GM23338 (cell line): ENCODE results near the gene HDAC5. TPM values are rescaled to one million over a fixed set of nuclear protein-coding genes. Genes with fewer than 3 reads are reported as not detected.

Experiments
- ATAC-seq: fragments of 200-7000 bp; cut with Tn5 transposase; 3 replicates; pipeline ENCODE4 v1.9.1; 2020
- DNase-seq: peaks from one replicate; pipeline ENCODE4 v3.0.0-alpha.2; 2015; ENCODE audit warnings: low spot score
- H2AFZ ChIP-seq: fragments of 200-600 bp; sonication (generic); 2 replicates; pipeline ENCODE4 v1.8.0; 2016; ENCODE audit warnings: antibody characterized with exemption, mild to moderate bottlenecking, moderate library complexity
- H3F3A ChIP-seq: fragments of 200-600 bp; sonication (generic); replicated peaks from 2 replicates; pipeline ENCODE4 v1.8.0; 2017; ENCODE audit warnings: antibody characterized with exemption, mixed run types, low read depth
- H3K27ac ChIP-seq: fragments of 200-600 bp; sonication (generic); 2 replicates; pipeline ENCODE4 v1.6.1; 2016; ENCODE audit warnings: low read depth
- H3K27me3 ChIP-seq: fragments of 200-600 bp; sonication (generic); 2 replicates; pipeline ENCODE4 v1.8.0; 2016; ENCODE audit warnings: mild to moderate bottlenecking, mixed run types, moderate library complexity; ENCODE audit not compliant: insufficient read depth
- H3K36me3 ChIP-seq: fragments of 200-600 bp; sonication (generic); 2 replicates; pipeline ENCODE4 v1.8.0; 2016; ENCODE audit warnings: mild to moderate bottlenecking; ENCODE audit not compliant: insufficient read depth
- H3K4me1 ChIP-seq: fragments of 200-600 bp; sonication (generic); 2 replicates; pipeline ENCODE4 v1.8.0; 2016; ENCODE audit warnings: mild to moderate bottlenecking, moderate library complexity; ENCODE audit not compliant: insufficient read depth
- H3K4me2 ChIP-seq: fragments of 200-600 bp; sonication (generic); 2 replicates; pipeline ENCODE4 v1.7.1; 2017; ENCODE audit warnings: mixed run types
- H3K4me3 ChIP-seq: fragments of 200-600 bp; sonication (generic); 2 replicates; pipeline ENCODE4 v1.6.1; 2016; ENCODE audit warnings: mixed run types
- H3K79me2 ChIP-seq: fragments of 200-600 bp; sonication (generic); replicated peaks from 2 replicates; pipeline ENCODE4 v1.8.0; 2017; ENCODE audit warnings: mild to moderate bottlenecking; ENCODE audit not compliant: insufficient read depth
- H3K9me2 ChIP-seq: fragments of 200-600 bp; sonication (generic); 2 replicates; pipeline ENCODE4 v1.8.0; 2017; ENCODE audit not compliant: insufficient read depth
- H4K20me1 ChIP-seq: fragments of 200-600 bp; sonication (generic); replicated peaks from 2 replicates; pipeline ENCODE4 v1.8.0; 2017; ENCODE audit warnings: mild to moderate bottlenecking; ENCODE audit not compliant: insufficient read depth
- H3K27ac Mint-ChIP-seq: 2 replicates; pipeline ENCODE4 v1.8.0; 2020; ENCODE audit warnings: inconsistent platforms, mild to moderate bottlenecking, moderate library complexity, mixed read lengths
- H3K27me3 Mint-ChIP-seq: 3 replicates; pipeline ENCODE4 v1.8.0; 2022; ENCODE audit warnings: low read depth, mild to moderate bottlenecking, moderate library complexity, mixed read lengths, inconsistent platforms; ENCODE audit not compliant: insufficient read depth, poor library complexity
- H3K36me3 Mint-ChIP-seq: 3 replicates; pipeline ENCODE4 v1.8.0; 2021; ENCODE audit warnings: low read depth, mild to moderate bottlenecking, inconsistent platforms, moderate library complexity, mixed read lengths
- H3K4me1 Mint-ChIP-seq: 3 replicates; pipeline ENCODE4 v1.8.0; 2020; ENCODE audit warnings: mild to moderate bottlenecking, inconsistent platforms, mixed read lengths
- H3K4me3 Mint-ChIP-seq: 3 replicates; pipeline ENCODE4 v1.8.0; 2021; ENCODE audit warnings: moderate library complexity, mild to moderate bottlenecking, inconsistent platforms, mixed read lengths
- H3K9me3 Mint-ChIP-seq: 3 replicates; pipeline ENCODE4 v1.8.0; 2020; ENCODE audit warnings: moderate library complexity, mild to moderate bottlenecking, inconsistent platforms, mixed read lengths
- CREB1 ChIP-seq: fragments of 250-450 bp; sonication (Bioruptor Pico); IDR thresholded peaks from 2 replicates; pipeline ENCODE4 v1.5.0; 2020; ENCODE audit warnings: low read depth, mild to moderate bottlenecking, moderate library complexity
- EZH2 ChIP-seq: fragments of 200-600 bp; sonication (generic); IDR thresholded peaks from one replicate; pipeline ENCODE4 v1.8.0; 2017; ENCODE audit warnings: antibody characterized with exemption, mild to moderate bottlenecking, low read depth; ENCODE audit not compliant: unreplicated experiment
- EZH2phosphoT487 ChIP-seq: fragments of 200-600 bp; sonication (generic); IDR thresholded peaks from one replicate; pipeline ENCODE4 v1.8.1; 2018; ENCODE audit warnings: antibody characterized with exemption; ENCODE audit not compliant: unreplicated experiment
- JUNB ChIP-seq: IDR thresholded peaks from one replicate; pipeline ENCODE4 v1.6.1; 2016; ENCODE audit warnings: antibody characterized with exemption; ENCODE audit not compliant: unreplicated experiment
- NANOG ChIP-seq: IDR thresholded peaks from 2 replicates; pipeline ENCODE4 v1.6.1; 2016; ENCODE audit warnings: antibody characterized with exemption, borderline replicate concordance
- POLR2AphosphoS5 ChIP-seq: IDR thresholded peaks from 2 replicates; pipeline ENCODE4 v1.6.1; 2016; ENCODE audit warnings: antibody characterized with exemption, low read depth
- STAT1 ChIP-seq: IDR thresholded peaks from one replicate; pipeline ENCODE4 v1.6.1; 2016; ENCODE audit warnings: antibody characterized with exemption; ENCODE audit not compliant: unreplicated experiment
- ZNF114 ChIP-seq: fragments of 250-450 bp; sonication (Bioruptor Pico); IDR thresholded peaks from 2 replicates; pipeline ENCODE4 v1.5.0; 2020; ENCODE audit warnings: mild to moderate bottlenecking, moderate library complexity
- ZNF331 ChIP-seq: fragments of 250-450 bp; sonication (Bioruptor Pico); IDR thresholded peaks from 2 replicates; pipeline ENCODE4 v1.5.0; 2020; ENCODE audit warnings: low read depth, mild to moderate bottlenecking, moderate library complexity
- polyA plus RNA-seq: library from polyadenylated mRNA; unstranded; fragments of >200 nt; fragmentation: Nextera tagmentation; extraction: Ambion mirVana; gene quantifications from 2 replicates; pipeline ENCODE4 v1.2.1, GENCODE V29; 2016
- total RNA-seq: library from RNA; depleted of rRNA; stranded (reverse); fragments of >200 nt; shearing (Covaris generic); gene quantifications from 2 replicates; pipeline ENCODE4 v1.2.3, GENCODE V29; 2014
- TF ChIP-seq, protein P1 (sequence below), 2 experiments: fragments of 200-600 bp in 1 of 2; sonication (generic) in 1 of 2; conservative IDR thresholded peaks; 2 replicates each; pipeline versions ENCODE4 v1.5.1 to v1.6.1; 2016 to 2017; ENCODE audit warnings: antibody characterized with exemption in 2 of 2, low read depth in 2 of 2, mild to moderate bottlenecking in 2 of 2, moderate library complexity in 1 of 2
- TF ChIP-seq, protein P2 (sequence below): IDR thresholded peaks from 2 replicates; pipeline ENCODE4 v1.6.1; 2016; ENCODE audit warnings: antibody characterized with exemption
- TF ChIP-seq, protein P3 (sequence below): fragments of 250-450 bp; sonication (Bioruptor Pico); IDR thresholded peaks from 2 replicates; pipeline ENCODE4 v1.5.0; 2020; ENCODE audit warnings: mild to moderate bottlenecking, moderate library complexity
- TF ChIP-seq, protein P4 (sequence below): IDR thresholded peaks from one replicate; pipeline ENCODE4 v1.6.1; 2018; ENCODE audit warnings: antibody characterized with exemption; ENCODE audit not compliant: unreplicated experiment

Gene HDAC5
- total and polyA plus RNA-seq, 2 experiments from 2014 or later, result 16.9 to 71.1 TPM

DNA sequence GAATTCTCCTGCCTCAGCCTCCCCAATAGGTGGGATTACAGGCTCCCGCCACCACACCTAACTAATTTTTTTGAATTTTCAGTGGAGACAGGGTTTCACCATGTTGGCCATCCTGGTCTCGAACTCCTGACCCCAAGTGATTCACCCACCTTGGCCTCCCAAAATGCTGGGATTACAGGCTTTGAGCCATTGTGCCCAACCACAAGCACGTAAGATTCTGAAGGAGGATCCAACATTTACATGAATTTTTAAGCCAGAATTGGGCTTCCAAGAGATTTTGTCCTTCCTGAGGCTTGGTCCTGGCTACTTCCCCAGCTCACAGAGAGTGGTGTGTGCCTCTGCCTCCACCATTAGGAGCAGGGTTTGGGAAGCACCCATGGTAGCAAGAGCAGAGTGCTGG is 41.8 kb downstream of the HDAC5 start:
- no peak overlapping the region for H3K4me3 ChIP-seq
- H3K4me1 ChIP-seq, result peaks cover 5% of the 10 kb centered on the region; the same call in 1 of the 2 replicates
- H3K27ac ChIP-seq, result no peak overlapping the region
- TF ChIP-seq NANOG (no peak), STAT1 (no peak), ZNF331 (CRISPR knock-in tag) (no peak), JUNB (no peak), POLR2AphosphoS5 (no peak), CREB1 (CRISPR knock-in tag) (no peak), ZNF114 (CRISPR knock-in tag) (no peak), EZH2 (no peak), EZH2phosphoT487 (no peak)
- TF ChIP-seq, protein P1, sequence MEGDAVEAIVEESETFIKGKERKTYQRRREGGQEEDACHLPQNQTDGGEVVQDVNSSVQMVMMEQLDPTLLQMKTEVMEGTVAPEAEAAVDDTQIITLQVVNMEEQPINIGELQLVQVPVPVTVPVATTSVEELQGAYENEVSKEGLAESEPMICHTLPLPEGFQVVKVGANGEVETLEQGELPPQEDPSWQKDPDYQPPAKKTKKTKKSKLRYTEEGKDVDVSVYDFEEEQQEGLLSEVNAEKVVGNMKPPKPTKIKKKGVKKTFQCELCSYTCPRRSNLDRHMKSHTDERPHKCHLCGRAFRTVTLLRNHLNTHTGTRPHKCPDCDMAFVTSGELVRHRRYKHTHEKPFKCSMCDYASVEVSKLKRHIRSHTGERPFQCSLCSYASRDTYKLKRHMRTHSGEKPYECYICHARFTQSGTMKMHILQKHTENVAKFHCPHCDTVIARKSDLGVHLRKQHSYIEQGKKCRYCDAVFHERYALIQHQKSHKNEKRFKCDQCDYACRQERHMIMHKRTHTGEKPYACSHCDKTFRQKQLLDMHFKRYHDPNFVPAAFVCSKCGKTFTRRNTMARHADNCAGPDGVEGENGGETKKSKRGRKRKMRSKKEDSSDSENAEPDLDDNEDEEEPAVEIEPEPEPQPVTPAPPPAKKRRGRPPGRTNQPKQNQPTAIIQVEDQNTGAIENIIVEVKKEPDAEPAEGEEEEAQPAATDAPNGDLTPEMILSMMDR (conservative IDR thresholded peaks at IDR 0.05; ENCODE audit: low read depth in 2 of 2), result no peak
- TF ChIP-seq, protein P2, sequence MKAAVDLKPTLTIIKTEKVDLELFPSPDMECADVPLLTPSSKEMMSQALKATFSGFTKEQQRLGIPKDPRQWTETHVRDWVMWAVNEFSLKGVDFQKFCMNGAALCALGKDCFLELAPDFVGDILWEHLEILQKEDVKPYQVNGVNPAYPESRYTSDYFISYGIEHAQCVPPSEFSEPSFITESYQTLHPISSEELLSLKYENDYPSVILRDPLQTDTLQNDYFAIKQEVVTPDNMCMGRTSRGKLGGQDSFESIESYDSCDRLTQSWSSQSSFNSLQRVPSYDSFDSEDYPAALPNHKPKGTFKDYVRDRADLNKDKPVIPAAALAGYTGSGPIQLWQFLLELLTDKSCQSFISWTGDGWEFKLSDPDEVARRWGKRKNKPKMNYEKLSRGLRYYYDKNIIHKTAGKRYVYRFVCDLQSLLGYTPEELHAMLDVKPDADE, result no peak
- TF ChIP-seq, protein P3, sequence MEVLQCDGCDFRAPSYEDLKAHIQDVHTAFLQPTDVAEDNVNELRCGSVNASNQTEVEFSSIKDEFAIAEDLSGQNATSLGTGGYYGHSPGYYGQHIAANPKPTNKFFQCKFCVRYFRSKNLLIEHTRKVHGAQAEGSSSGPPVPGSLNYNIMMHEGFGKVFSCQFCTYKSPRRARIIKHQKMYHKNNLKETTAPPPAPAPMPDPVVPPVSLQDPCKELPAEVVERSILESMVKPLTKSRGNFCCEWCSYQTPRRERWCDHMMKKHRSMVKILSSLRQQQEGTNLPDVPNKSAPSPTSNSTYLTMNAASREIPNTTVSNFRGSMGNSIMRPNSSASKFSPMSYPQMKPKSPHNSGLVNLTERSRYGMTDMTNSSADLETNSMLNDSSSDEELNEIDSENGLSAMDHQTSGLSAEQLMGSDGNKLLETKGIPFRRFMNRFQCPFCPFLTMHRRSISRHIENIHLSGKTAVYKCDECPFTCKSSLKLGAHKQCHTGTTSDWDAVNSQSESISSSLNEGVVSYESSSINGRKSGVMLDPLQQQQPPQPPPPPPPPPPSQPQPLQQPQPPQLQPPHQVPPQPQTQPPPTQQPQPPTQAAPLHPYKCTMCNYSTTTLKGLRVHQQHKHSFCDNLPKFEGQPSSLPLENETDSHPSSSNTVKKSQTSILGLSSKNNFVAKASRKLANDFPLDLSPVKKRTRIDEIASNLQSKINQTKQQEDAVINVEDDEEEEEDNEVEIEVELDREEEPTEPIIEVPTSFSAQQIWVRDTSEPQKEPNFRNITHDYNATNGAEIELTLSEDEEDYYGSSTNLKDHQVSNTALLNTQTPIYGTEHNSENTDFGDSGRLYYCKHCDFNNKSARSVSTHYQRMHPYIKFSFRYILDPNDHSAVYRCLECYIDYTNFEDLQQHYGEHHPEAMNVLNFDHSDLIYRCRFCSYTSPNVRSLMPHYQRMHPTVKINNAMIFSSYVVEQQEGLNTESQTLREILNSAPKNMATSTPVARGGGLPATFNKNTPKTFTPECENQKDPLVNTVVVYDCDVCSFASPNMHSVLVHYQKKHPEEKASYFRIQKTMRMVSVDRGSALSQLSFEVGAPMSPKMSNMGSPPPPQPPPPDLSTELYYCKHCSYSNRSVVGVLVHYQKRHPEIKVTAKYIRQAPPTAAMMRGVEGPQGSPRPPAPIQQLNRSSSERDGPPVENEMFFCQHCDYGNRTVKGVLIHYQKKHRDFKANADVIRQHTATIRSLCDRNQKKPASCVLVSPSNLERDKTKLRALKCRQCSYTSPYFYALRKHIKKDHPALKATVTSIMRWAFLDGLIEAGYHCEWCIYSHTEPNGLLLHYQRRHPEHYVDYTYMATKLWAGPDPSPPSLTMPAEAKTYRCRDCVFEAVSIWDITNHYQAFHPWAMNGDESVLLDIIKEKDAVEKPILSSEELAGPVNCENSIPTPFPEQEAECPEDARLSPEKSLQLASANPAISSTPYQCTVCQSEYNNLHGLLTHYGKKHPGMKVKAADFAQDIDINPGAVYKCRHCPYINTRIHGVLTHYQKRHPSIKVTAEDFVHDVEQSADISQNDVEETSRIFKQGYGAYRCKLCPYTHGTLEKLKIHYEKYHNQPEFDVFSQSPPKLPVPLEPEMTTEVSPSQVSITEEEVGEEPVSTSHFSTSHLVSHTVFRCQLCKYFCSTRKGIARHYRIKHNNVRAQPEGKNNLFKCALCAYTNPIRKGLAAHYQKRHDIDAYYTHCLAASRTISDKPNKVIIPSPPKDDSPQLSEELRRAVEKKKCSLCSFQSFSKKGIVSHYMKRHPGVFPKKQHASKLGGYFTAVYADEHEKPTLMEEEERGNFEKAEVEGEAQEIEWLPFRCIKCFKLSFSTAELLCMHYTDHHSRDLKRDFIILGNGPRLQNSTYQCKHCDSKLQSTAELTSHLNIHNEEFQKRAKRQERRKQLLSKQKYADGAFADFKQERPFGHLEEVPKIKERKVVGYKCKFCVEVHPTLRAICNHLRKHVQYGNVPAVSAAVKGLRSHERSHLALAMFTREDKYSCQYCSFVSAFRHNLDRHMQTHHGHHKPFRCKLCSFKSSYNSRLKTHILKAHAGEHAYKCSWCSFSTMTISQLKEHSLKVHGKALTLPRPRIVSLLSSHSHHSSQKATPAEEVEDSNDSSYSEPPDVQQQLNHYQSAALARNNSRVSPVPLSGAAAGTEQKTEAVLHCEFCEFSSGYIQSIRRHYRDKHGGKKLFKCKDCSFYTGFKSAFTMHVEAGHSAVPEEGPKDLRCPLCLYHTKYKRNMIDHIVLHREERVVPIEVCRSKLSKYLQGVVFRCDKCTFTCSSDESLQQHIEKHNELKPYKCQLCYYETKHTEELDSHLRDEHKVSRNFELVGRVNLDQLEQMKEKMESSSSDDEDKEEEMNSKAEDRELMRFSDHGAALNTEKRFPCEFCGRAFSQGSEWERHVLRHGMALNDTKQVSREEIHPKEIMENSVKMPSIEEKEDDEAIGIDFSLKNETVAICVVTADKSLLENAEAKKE (CRISPR knock-in tag), result no peak
- TF ChIP-seq, protein P4, sequence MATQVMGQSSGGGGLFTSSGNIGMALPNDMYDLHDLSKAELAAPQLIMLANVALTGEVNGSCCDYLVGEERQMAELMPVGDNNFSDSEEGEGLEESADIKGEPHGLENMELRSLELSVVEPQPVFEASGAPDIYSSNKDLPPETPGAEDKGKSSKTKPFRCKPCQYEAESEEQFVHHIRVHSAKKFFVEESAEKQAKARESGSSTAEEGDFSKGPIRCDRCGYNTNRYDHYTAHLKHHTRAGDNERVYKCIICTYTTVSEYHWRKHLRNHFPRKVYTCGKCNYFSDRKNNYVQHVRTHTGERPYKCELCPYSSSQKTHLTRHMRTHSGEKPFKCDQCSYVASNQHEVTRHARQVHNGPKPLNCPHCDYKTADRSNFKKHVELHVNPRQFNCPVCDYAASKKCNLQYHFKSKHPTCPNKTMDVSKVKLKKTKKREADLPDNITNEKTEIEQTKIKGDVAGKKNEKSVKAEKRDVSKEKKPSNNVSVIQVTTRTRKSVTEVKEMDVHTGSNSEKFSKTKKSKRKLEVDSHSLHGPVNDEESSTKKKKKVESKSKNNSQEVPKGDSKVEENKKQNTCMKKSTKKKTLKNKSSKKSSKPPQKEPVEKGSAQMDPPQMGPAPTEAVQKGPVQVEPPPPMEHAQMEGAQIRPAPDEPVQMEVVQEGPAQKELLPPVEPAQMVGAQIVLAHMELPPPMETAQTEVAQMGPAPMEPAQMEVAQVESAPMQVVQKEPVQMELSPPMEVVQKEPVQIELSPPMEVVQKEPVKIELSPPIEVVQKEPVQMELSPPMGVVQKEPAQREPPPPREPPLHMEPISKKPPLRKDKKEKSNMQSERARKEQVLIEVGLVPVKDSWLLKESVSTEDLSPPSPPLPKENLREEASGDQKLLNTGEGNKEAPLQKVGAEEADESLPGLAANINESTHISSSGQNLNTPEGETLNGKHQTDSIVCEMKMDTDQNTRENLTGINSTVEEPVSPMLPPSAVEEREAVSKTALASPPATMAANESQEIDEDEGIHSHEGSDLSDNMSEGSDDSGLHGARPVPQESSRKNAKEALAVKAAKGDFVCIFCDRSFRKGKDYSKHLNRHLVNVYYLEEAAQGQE, result no peak
- no peak overlapping the region for H3K4me2 ChIP-seq
- H4K20me1 ChIP-seq, result no peaks in the 10 kb centered on the region; the same call in 1 of the 2 replicates
- H3K27me3 ChIP-seq, result no peaks in the 10 kb centered on the region
- H3K27ac Mint-ChIP-seq, result no peak overlapping the region
- H3K9me2 ChIP-seq, result no peaks in the 10 kb centered on the region
- ATAC-seq (no peak), DNase-seq (no peak)
- H3F3A ChIP-seq, result 0 out of 2 replicates have a peak, but pooled peaks cover 13% of the 10 kb centered on the region
- H2AFZ ChIP-seq, result no peak overlapping the region
- H3K4me3 Mint-ChIP-seq, result no peak overlapping the region
- peaks cover 67% of the 10 kb centered on the region for H3K36me3 Mint-ChIP-seq
- H3K79me2 ChIP-seq, result no peaks in the 10 kb centered on the region
- H3K36me3 ChIP-seq, result no peaks in the 10 kb centered on the region; the same call in 1 of the 2 replicates
- H3K9me3 Mint-ChIP-seq, result no peaks in the 10 kb centered on the region; the same call in 2 of the 3 replicates
- peaks cover 29% of the 10 kb centered on the region for H3K4me1 Mint-ChIP-seq
- peaks cover 23% of the 10 kb centered on the region for H3K27me3 Mint-ChIP-seq
